Stimulated activated CD4-positive, alpha-beta T cell treated with anti-CD3 and anti-CD28 coated beads, Interleukin-4, amount 100 ng/mL, for 4 hours (primary cell): Measurements from ENCODE around the gene WDTC1.
A peak's percentile ranks its signal among the peaks of the same experiment; 100 is the strongest.

ENCODE experiments used
- DNase-seq, 2 experiments: peaks; one replicate each; pipeline ENCODE4 v3.0.0-alpha.2; 2020

WDTC1 gene

GRCh38 chr1:27302612-27303011 lies 68.2 kb downstream of the WDTC1 start:
- DNase-seq: no peak

DNA sequence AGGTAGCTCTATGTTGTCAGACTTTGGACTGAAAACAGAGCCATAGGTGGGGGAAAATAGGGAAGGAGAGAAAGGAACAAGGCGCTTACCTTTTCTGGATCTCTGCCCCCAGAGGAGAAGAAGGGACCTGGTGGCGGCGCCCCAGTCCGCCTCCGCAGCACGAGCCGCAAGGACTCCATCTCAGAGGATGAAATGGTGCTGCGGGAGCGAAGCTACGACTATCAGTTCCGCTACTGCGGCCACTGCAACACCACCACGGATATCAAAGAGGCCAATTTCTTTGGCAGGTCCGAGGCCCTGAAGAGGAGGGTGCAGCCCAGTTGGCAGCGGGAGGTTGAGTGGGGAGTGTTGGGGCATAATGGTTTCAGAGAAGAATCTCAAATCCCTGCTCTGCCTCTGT lies 69.1 kb downstream of the WDTC1 start:
- no peak for DNase-seq

DNA sequence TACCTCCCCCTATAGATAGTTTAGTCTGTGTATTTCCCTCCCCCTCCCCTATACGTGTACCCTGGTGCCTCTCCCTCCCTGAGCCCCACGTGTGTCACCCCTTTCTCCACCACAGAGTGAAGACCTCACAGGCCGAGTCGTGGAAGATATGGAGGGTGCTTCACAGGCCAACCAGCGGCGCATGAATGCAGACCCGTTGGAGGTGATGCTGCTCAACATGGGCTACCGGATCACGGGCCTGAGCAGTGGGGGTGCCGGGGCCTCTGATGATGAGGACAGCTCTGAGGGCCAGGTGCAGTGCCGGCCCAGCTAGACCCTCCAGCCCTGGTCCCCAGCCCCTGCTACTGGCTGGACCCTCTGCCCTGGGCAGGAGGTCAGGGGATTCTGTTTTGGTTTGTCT lies 71.6 kb downstream of the WDTC1 start:
- no peak for DNase-seq

DNA sequence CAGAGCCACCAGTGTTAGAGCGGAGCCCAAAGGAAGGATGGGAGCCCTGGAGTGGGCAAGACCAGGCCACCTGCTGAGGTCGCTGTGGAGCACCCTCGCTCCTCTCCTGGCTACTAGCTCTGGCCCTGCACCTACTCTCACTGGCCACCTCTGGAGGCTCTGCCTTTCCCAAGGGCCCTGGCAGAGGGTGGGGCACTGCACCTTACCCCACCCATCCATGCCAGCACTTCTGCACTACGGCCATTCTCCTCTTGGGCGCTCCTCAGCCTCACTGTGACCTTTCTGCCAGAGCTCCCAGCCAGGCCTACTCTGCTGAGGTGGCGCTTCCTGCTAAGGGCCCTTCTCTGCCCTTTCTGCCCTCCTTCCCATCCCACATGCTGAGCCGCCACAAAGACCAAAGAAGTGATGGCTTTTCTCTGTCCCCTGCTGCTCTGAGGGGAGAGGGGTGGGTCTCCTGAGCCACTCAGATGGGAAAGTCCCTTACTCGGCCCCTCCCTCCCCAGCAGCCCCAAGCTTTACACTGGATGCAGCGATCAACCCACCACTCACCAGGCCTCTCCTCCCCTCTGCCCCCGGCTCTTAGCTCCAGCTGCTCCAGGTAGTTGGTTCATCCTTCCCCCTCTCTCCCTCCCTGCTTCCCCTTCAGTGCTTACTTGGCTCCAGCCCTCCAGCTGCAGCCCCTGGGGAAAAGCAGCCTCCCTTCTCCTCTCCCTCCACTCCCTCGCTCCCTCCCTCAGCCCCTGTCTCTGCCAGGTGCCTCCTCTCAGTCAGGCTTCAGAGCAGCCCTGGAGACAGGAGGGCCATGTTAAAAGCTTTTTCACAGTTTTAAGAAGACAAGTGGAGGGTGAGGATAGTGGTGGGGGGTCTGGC lies 72.7 kb downstream of the WDTC1 start:
- no peak for DNase-seq

- DNase-seq: no peak
Observed at GRCh38 chr1:27307874-27308598, 73.6 kb downstream of the WDTC1 start.

DNA sequence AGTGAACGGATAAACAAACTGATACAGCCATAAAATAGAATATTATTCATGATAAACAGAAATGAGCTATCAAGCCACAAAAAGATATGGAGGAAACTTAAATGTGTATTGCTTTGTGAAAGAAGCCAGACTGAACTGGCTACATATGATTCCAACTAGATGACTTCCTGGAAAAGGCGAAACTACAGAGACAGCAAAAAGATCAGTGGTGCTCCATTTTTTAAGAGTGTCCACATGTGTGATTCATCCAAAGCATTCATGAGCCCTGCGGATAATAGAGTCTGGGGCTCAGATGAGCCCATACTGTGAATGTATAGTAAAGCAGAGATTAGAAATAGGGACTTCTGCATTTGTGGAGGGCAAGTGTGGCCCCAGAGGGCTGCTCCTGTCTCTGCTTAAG lies 79.7 kb downstream of the WDTC1 start:
- no peak for DNase-seq

- DNase-seq: no peak
Observed at GRCh38 chr1:27314737-27315136, 80.3 kb downstream of the WDTC1 start.

DNA sequence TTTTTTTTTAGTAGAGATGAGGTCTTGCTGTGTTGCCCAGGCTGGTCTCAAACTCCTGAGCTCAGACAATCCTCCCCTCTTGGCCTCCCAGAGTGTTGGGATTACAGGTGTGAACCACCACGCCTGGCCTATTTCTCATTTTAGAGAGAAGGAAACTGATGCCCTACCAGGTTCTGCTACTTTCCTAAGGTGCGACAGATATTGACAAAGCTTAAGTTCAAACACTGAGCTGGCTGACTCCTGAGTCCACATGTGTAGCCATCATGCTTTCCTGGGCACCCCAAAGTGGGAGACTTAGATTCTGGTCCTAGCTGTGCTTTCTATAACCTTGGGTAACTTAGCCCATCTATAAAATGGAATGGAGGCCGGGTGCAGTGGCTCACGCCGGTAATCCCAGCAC lies 82.4 kb downstream of the WDTC1 start:
- DNase-seq: no peak

DNA sequence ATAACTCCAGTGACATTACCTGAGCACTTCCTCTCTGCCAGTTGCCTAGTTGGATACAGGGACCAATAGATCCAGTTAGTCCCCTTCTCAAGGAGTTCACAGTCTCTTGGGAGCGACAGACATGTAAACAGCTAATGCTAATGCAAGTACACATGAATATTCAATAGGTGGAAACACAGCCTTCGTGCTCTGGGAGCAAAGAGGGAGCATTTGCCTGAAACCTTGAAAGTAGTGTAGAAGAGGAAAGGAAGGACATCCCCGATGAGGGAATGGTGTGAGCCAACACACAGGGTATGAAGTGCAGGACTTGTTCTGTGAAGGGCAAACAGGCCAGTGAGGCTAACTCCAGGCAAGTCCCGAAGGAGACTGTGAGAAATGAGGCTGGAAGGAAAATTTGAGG lies 83.7 kb downstream of the WDTC1 start:
- DNase-seq: no peak

- DNase-seq: no peak
Observed at GRCh38 chr1:27318596-27318995, 84.2 kb downstream of the WDTC1 start.

- DNase-seq: peak; percentile 96
Observed at GRCh38 chr1:27321813-27322568, 87.6 kb downstream of the WDTC1 start, which contains the start of gene TMEM222. TSS of gene TMEM222 (plus strand) at chr1:27322163. CDS start at chr1:27322198, 35 bp downstream.

DNA sequence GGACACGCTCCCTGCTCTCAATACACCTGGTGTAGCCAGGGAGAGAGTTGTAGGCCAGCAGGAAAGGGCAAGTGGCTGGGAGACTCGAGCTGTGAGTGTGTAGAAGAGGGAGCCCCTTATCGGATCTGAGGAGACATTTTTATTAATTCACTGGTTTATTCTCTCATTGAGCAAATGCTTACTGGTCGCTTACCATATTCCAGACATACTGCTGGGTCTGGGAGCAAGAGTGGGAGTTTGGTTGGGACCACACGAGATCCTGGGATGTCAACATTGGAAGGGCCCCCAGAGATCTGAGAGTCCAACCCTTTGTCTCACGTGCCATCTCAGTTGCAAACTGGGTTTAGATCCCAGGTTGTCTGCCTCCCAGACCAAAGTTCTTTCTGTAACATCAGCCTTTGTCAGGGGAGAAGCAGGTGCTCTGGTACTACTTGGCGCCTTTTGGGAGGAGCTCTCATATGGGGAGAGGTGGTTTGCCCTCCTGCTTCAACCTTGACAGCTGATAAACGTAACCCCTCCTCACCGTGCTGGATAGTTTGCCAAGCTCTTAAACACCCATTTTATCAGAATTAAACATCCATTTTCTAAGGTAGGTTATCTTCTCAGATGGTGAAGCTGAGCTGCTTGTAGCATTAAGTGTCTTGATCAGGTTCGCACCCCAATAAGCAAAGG lies 88.3 kb downstream of the WDTC1 start:
- no peak for DNase-seq

- DNase-seq: no peak
Observed at GRCh38 chr1:27325286-27325685, 90.9 kb downstream of the WDTC1 start.

- DNase-seq: no peak
Observed at GRCh38 chr1:27327964-27328363, 93.5 kb downstream of the WDTC1 start.

DNA sequence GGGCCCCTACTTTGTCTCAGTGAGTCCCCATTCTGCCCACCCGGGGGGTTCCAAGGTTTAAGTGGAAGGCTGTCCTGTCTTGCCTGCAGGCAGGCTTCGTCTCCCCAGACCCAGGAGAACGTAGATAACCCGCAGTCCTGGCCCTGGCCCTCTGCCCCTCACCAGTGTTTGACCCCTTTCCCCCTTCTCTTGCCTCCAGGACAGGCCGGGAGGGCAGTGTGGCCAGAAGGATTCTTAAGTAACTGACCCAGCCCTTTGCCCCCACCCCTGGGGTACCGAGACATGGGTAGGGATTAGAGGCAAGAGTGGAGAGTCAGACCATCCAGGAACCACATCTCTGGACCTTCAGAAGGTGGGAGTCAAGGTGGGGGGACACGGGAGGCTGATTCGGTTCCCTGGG lies 96.4 kb downstream of the WDTC1 start:
- DNase-seq: no peak

DNA sequence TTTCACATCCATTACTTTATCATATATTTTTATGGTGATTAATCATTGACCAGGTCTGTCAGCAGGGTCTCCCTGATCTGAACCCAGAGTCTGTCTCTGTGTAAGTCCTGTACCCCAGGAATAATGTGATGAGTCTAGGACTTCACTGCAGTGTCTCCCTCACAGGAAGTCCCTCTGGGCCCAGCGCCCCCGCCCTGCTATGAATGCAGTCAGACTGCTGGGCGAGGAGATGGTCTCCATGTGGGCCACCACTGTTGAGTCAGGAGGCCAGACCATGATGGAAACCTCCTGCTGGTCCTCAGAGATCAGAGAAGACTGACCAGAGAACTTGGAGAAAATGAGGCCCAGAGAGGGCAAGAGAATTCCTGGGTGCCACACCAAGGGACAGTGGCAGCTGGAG lies 97.0 kb downstream of the WDTC1 start:
- DNase-seq: no peak

GRCh38 chr1:27331922-27332321 lies 97.5 kb downstream of the WDTC1 start:
- no peak for DNase-seq

DNA sequence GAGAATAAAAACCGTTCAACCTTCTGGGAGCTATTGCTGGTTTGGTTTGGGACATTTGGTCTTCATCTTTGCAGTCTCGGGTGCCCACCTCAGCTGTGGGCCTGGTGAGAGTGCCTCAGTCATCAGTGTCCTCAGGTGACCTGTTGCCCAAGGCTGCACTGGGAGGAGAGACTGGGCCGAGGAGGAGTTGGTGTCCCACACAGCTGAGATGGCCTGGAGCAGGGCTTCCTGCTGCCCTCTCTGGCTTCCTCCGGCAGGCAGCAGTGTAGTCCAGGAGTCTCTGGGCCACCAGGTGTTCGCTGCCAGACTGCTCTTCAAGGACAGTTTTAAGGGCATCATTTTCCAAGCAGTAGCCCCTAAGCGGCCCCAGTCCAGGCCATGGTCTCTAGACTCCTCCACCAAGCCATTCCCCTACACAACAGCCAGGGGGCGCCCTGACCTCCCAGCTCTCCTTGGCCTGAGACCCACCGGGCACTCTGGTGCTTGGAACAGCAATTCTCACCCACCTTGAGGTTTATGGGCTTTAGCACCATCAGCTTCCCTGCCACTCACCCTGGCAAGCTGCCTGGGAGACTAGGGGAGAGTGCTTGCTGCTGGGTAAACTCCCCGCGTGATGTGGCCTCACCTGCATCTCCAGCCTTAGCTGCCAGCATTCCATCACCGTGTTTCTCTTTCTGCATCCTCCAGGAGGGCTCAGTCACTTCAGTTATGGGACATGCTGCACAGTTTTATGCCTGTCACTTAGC lies 98.3 kb downstream of the WDTC1 start:
- peak in 1 of 2 experiments; percentile 49 for DNase-seq

GRCh38 chr1:27333717-27334279 lies 99.4 kb downstream of the WDTC1 start:
- DNase-seq: no peak

GRCh38 chr1:27335506-27336422 lies 101.3 kb downstream of the WDTC1 start:
- no peak for DNase-seq

DNA sequence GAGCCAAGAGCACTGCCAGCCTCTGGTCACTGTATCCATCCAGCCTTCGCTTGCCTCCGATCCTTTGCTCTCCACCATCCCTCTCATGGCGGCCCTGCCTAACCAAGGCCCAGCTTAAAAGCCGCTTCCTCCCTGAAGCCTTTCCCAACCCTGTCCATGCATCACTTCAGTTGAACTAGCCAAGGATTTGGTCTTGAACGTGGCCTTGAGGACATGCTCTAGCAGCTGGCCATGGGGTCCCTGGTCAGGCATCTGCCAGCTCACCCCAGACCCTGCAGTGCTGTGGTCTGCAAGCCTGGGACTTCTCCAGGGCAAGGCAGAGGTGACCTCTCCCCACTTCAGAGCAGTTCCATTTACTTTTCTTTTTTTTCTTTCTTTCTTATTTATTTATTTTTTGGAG lies 102.3 kb downstream of the WDTC1 start:
- DNase-seq: no peak
